HG03064 (cell line): ENCODE measurements around the gene SMIM31.
A peak's percentile ranks its signal among the peaks of the same experiment; 100 is the strongest.

ENCODE experiments used
- ATAC-seq: cut with Tn5 transposase; IDR thresholded peaks from one replicate; pipeline ENCODE4 v1.9.1; 2021; ENCODE audit warnings: low read depth; ENCODE audit not compliant: unreplicated experiment

Gene SMIM31

DNA sequence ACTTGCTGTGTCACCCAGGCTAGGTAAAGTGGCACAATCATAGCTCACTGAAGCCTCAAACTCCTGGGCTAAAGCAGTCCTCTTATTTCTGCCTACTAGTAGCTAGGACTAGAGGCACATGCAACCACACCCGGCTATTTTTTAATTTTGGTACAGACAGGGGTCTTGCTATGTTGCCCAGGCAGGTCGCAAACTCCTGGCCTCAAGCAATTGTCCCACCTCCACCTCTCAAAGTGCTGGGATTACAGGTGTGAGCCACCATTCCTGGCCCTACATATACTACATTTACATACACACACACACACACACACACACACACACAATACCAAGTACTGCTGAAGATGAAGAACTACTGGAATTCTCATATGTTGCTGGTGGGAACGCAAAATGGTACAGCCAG is 26.9 kb downstream of the SMIM31 start:
- ATAC-seq, result no peak

DNA sequence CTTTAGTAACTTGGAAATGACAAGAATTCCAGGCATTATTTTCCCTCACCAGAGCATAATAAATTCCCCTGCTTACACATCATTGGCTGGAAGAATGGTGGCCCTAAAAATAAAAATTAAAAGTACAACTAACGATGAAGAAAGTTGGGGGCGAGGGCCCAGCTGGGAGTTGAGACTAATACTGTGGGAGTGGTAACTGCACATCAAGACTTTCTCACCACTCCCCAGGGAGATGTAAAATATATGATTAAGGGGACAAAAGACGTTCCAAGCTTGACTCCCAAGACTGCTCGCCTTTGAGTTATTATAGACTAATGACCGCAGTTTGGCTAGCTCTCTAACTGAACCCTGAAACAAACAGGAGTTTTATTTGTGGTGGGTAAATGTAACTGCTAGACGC is 30.0 kb downstream of the SMIM31 start:
- ATAC-seq, result no peak

DNA sequence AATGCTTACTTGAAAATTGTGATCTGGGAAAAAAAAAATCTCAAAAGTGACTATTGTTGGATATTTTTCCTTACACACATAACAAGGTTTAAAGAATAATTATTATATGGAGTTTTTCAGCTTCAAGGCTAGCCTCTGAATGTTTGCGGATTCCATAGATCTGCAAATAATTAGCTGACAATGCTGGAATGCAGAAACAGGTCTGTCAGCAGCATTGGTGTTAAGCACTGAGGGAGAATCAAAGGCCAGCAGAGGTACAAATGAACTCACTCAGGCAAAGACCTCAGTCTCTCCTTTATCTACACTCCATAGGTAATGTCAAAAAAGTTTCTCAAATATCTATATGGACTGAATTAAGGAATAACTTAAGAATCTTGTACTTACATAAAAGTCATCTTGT is 35.1 kb downstream of the SMIM31 start:
- no peak for ATAC-seq

DNA sequence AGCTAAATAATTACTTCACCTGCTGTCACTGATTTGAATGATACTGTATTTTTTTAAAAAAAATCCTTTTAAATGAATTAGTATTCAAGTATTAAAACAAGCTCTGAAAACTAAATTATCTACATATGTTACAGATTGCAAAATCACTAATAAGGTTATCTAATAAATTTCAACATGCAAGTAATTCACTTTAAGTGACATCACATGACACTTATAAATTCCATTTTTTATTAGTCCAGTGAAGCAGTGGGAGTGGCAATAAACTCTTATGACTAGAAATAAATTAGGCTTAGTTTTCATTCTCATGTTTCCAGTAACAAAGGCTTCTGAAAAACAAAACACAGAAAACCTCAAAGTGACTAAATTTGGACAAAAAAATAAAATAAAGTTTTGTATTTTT is 36.3 kb downstream of the SMIM31 start:
- no peak for ATAC-seq

DNA sequence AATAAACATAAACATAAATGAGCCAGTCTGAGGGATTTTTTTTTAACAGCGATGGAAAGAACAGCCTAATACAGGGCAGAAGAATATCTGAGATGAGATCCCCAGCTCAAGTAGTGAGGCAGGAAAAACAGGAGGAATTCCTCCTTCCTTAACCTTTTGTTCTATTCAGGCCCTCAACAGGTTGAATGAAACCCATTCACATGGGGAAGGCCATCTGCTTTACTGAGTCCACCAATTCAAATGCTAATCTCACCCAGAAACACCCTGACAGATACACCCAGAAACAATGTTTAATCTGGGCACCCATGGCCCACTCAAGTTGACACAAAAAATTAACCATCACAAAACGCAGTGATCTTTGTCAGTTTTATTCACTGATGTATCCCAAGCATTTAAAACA is 45.5 kb downstream of the SMIM31 start:
- ATAC-seq, result no peak

DNA sequence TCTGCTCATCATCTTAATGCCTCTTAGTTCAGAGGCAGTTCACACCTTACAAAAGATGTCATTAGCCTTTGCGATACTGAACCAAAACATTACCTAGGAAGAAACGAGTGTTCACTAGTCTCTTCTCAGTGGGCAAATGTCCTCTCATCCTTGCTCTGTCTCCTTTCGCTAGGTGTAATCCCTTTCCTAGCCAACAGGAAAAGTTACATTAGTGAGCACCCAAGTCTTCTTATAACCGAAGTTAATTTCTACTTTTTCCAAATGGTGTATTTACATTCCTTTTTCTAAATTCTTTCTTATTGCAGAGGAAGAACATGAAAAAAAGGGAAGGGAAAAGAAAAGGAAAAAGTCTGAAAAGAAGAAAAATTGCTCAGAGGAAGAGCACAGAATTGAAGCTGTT is 46.9 kb downstream of the SMIM31 start:
- ATAC-seq, result no peak

DNA sequence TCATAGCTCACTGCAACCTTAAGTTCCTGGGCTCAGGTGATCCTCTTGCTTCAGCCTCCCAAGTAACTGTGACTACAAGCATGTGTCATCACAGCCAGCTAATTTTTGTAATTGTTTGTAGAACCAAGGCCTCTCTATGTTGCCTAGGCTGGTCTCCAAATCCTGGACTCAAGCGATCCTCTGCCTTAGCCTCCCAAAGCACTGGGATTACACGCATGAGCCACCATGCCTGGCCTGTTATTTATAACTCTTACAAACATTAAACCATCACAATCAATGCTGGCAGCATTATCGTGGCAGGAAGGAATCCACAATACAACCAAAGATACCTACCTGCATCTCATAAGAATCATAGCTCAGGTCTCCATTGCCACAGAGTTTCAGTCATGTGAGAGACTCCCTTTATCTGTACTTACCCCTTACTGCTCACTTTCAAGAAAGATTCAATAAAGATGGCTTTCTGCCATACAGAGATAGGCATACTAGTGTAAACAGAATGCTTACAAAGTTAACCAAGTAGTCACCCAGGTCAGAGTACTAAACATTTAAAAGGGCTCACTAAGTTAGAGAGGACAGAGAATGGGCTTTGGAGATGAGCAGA is 48.5 kb downstream of the SMIM31 start:
- no peak for ATAC-seq

DNA sequence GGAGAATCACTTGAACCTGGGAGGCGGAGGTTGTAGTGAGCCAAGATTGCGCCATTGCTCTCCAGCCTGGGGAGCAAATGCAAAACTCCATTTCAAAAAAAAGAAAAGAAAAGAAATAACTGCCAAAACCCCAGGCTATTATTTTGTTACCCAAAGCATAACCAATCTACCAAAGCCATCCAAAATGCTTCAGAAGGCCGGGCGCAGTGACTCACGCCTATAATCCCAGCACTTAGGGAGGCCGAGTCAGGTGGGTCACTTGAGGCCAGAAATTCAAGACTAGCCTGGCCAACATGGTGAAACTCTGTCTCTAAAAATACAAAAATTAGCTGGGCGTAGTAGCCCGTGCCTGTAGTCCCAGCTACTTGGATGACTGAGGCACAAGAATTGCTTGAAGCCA is 49.8 kb downstream of the SMIM31 start:
- no peak for ATAC-seq

DNA sequence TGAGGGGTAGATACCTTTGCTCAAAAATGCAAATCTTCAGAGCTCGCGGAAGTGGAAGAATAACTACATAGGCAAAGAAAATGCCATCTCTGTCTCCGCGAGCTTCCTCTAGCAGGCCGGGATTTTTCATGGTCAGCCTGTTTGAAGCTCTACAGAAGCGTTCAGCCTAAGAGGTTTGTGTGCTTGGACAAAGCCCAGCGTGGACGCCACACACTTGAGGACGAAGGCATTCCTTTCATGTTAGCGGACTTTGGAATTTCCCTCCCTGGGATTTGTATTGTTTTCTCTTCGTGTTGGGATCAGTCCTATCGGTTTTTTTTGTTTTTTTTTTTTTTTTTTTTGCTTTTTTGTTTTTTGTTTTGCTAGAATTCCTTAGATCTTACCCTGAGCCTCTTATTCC is 53.7 kb downstream of the SMIM31 start:
- ATAC-seq, result no peak

DNA sequence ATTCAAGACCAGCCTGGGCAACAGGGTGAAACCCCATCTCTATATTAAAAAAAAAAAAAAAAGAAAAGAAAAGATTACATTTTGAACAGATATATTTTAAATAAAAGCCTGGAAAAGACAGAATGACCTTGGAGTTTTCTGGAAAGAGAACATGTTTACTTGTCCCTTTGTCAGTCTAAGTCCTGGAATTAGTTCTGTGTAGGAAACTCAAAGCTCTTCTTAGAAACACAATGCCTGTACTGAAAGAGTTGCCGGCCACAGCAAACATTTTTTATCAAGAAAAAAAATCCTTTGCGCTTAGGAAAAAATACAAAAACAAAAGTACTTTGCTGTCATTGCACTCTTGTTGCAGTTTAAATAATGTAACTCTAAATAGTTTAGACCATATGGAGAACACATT is 59.6 kb downstream of the SMIM31 start:
- ATAC-seq, result no peak

DNA sequence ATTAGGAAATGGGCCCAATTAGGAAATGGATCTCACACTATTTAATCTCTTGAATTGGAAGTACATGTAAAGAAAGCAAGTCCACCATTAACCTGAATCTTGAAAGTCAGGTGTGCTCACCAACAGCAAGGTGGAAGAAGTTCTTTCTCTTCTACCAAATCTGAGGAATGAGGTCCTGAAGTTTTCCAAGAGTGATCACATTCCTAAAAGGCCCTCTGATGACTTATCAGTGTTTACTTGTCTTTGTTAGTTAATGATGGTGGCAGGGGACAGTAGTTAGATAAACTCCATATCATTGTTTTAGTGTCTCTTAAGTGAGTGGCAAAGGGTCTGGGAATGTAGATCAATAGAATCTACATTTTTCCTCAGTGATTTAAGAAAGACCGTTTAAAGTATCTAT is 61.8 kb downstream of the SMIM31 start:
- no peak for ATAC-seq

DNA sequence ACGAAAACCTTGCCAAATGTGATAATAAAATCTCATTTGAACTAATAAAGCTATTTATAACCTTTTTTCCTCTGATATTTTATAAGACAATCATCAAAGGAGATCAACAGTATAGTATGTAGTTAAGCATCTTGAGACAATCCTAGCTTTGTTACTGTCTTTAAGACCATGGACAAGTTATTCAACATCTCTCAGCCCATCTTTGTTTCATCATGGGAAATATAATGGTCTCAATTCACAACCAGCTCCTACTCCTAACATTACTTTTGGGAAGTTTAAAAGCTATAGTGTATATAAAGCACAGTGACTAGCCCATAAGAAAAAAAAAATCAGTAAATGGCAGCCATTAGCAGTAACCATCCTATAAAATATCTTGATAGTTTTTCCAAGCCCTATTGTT is 65.4 kb downstream of the SMIM31 start:
- no peak for ATAC-seq

DNA sequence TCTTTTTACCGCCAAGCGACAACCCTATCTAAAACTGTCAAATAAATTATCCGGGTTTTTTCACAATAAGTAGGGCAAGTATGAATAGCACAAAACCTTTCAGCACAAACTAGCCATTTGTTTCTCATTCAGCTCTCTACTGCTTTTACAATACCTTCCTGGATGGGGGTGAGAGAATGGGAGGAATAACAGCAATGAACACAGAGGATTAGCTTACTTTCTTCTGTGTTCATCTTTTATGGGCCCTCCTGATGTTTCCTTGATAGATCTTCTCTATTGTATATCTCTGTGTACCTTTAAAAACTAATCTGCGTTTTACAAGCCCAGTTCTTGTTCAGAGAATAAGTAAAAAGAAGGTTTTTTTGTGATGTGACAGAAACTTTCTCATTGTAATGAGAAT is 67.8 kb downstream of the SMIM31 start:
- no peak for ATAC-seq

DNA sequence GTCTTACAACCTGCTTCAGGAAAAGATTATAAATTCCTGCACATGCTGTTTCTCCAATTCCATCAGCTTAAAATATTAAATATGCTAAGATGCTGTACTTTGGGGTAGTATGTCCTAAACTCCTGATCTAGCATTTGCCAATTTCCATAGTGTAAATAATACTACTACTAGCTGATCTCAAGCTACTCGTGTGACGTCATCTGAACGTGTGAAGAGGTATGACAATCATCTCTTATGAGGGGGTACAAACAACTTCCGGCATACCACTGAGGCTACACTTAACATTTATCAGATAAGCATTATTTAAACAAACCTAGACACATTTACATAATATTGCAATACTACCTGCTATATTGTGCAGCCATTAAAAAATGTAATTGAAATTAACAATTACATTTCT is 70.7 kb downstream of the SMIM31 start:
- no peak for ATAC-seq

DNA sequence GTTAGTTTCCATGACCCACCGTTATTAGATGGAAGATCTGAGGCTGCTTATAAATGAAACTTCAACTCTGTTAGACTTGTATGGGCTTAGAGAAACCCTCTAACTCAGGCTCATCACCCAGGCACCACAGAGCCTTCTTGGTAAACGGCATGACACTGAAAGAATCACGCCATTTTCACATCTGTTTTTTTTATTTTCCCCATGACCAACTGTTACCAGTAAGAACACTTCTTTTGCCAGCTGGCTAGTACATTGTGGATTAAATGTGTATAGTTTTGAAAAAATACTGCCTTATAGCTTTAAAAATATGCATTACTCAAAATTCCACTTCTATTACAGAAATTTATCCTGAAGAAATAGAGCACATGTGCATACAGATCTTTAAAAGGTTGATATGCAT is 75.0 kb downstream of the SMIM31 start:
- ATAC-seq, result no peak

DNA sequence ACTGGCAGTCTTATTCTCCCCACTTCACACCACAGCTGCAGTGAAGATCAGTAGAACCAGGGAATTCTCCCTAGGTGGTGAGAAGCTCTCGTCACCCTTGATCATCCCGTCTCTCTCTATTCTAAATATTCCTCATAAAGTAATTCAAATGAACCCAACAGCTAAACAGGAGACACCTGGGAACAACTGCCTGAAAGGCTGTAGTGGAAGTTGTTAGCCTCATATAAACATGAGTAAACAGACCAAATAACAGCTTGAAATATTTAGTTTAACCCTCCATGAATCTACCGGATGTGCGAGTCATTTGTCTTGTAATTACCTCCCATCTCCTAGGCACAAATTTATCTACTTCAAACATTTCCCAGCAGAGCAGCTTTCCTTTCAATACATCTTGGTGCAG is 92.6 kb downstream of the SMIM31 start:
- ATAC-seq, result no peak

DNA sequence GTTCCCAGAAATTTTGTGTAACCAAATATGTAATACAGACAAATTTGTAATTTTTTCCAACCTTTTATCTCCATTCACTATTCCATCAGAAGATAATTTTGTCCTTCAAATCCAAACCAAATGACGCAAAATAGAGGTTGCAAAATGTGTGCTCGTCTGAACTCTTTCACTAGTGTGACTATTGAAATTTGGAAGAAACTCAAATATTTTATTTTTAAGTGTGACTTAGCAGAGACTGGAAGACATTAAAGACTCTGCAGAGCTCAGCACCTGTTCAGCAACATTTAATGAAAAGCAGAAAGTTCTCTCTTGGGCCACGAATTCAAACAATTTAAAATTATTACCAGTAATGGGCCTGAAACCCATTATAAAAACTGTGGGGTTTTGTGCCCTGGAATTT is 93.1 kb downstream of the SMIM31 start:
- ATAC-seq, result no peak

DNA sequence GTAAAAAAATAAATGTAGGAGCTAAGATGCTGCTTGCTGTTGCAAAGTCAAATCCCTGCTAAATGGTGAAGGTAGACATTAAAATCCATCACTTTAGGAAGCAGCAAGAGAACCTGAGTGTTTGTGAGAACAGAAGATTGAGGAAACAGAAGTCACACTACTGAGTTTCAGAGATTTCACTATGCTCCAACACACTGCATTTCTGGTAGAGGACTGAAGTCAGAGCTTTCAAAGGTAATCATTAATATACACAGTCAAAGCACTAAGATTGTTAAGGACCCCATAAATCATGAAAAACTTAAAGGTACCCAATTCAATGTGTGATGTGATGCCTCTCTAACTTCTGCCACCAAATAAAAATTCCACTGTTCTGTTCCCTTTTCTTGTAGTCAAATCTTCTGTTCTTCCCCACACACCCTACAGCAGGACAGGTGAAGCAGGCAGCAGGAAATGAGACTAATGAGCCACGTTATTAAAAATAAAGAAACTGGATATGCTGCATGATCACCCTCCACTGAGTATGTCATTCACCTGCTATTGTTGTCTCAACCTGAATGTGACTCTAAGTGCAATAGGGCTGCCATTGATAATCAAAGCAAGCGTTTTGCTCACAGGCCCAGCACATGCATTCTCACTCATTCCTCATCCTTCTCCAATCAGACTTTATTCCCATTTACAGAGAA is 94.2 kb downstream of the SMIM31 start:
- peak; percentile 89 for ATAC-seq
